A204.1 (cell line): ENCODE results near the gene KCNH1.

Experiments used
- FAIRE-seq: peaks from 2 replicates; lab custom pipeline; 2012; peaks lifted over from hg19 to GRCh38; lab: Jason Lieb, UNC

Gene KCNH1

GRCh38 chr1:210707300-210708240, 426.4 kb downstream of the KCNH1 start:
- FAIRE-seq = no peak

DNA sequence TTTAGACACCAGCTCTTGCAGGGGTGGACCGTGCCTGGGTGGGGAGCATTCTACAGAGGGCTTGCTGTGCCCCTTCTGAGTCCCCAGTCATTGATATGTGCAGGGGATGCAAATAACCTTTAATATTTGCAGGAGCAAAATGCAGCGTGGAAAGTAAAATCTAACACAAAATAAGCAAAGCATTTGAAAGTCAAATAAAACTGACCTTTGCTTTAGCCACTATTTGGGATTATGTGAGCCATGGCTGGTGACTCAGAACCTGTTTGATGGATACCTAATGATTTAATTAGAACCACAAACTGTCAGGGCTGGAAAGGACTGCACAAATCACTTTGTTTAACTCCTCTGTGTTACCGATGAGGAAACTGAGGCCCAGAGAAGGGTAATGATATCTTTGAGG, 427.7 kb downstream of the KCNH1 start:
- no peak for FAIRE-seq

DNA sequence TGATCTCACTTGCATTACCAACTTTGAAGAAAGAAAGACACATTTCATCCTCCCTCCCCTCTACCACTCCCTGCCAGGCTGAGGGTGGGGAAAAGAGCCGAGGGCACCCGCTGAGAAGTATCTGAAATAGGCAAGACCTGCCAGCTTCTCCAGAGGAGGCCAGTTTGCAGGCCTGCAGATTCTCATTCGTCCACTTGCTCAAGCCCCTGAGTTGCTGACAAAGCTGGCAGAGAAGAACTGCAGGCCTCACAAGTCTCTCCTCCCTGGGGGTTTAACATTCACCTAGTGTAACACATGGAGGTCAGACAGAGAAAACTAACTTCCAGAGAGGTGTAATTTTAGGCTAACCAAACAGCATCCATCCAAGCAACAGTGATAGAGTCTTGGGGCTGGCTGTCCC, 428.9 kb downstream of the KCNH1 start:
- FAIRE-seq = no peak

DNA sequence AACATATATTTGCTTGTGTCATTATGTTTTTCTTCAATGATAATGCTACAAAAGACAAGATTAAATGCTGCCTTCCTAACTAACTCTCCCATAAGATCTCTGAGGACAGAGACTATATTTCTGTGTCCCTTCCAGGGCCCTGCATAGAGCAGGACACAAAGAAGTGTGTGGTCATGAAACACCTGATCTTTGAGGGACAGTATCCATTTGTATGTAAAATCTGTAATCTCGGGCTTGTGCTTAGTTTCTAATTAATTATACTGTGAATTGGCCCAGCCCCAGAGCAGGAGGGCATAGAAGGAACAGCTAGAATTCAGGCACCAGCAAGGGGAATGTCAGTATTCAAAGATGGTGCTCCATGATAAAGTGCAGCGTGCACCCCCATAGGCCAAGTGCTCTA, 430.4 kb downstream of the KCNH1 start:
- no peak for FAIRE-seq

DNA sequence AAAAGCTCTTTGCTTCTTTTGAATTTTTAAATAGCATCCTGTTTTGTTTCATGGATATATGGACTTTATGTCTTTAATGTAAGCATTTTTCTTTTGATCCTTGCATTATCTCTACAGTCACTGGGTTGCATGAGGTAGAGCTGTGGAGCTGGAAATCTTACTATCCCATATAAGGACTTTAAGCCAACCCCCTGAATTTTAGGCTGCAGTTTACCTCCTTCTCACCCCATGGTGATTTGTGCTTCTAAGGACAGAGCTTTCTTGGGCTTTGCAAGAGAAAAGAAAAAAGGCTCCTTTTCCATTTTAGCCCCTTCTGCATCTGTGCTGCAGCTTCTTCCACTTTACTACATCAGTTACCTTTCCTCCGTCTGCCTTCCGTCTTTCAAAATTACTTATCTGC, 431.4 kb downstream of the KCNH1 start:
- no peak for FAIRE-seq

DNA sequence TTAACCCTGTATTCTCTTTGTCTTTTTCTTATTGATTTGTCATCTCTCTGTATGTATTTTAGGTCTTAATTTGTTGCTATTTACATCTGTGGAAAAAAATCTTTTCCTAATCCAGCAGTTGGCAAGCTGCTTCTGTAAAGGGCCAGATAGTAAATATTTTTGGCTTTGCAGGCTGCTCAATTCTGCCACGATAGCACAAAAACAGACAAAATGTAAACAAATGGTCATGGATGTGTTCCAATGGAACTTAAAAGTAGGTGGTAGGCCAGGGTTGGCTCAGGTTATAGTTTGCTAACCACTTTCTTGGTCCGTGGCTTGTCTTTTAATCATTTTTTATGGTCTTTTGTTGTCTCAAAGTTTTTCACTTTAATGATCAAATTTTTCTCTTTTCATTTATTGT, 433.4 kb downstream of the KCNH1 start:
- FAIRE-seq = no peak

- FAIRE-seq = no peak
Observed at GRCh38 chr1:210700083-210700482, 433.9 kb downstream of the KCNH1 start.

GRCh38 chr1:210698661-210699060, 435.3 kb downstream of the KCNH1 start:
- FAIRE-seq = no peak

DNA sequence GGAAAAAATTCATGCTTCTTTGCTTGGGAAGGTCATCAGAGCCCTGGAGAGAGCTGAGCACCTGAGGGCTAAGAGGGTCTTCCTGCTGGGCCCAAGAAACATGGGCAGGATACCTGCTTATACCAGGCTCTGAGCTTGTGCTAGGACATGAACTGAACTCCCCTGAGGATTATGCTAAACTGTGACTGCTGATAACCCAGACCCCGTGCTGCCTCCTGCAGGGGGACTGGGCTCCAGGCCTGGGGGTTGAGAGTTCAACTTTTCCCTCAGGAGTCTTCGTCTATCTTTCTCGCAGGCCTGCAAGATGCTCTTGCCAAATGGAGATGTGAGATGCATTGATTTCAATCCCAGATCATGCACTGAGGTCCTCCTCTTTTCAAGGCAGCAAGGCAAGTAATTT, 436.8 kb downstream of the KCNH1 start:
- FAIRE-seq = no peak

GRCh38 chr1:210696709-210697108, 437.2 kb downstream of the KCNH1 start:
- FAIRE-seq = no peak

- no peak for FAIRE-seq
Observed at GRCh38 chr1:210695026-210695425, 438.9 kb downstream of the KCNH1 start.

- FAIRE-seq = no peak
Observed at GRCh38 chr1:210692796-210693195, 441.2 kb downstream of the KCNH1 start.

- no peak for FAIRE-seq
Observed at GRCh38 chr1:210691039-210691610, 442.8 kb downstream of the KCNH1 start.

- FAIRE-seq = no peak
Observed at GRCh38 chr1:210690236-210690635, 443.7 kb downstream of the KCNH1 start.

DNA sequence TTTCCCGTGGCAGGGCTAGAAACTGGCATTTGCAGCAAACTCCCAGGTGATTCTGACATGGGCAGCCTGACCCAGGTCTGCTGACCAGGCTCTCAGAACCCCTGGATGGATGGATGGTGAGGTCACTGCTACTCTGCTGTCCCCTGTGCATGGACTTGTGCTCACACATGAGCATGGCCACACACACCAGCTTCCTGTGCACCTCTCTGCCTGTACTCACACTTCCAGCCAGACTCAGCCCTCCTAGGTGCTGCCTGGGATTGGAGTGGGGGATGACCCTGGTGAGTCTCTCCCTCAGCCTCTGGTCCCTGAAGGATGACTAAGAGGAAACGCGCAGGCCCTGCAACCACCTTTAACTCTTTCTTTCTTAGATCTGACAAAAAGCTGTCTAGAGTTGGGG, 444.1 kb downstream of the KCNH1 start:
- FAIRE-seq = no peak

- FAIRE-seq = no peak
Observed at GRCh38 chr1:210688512-210689234, 445.3 kb downstream of the KCNH1 start.

DNA sequence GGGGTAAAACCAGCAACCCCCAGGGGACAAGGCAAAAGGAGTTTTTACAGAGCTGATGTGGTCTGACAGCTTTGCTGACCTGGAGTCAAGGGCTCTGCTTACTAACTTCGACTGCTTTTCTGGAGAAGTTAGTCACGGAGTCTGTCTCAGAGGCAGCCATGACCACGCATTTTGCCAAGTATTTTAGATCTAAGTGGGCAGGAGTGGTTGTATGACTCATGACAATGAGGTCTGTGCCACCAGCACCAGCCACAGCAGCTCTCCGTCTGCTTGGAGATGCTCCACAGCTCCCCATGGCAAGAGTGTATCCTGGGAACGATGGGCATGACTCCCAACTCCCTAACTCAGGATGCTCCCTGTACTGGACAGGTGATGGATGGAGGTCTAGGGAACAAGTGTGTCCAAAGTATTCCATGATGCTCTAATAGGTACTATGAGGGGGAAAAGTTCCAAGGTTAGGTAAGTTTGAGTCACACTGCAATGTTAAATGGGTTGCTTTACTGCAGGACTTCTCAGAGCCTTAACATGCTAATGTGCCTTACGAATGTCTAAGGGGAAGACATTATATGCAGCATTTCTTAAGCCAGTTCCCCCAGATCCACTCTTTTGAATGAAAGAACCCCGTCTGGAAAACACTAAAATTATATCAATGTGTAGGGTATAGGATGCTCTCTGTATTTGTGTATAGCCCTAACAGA, 446.2 kb downstream of the KCNH1 start:
- FAIRE-seq = no peak

GRCh38 chr1:210686841-210687240, 447.1 kb downstream of the KCNH1 start:
- no peak for FAIRE-seq

- no peak for FAIRE-seq
Observed at GRCh38 chr1:210685295-210685650, 448.7 kb downstream of the KCNH1 start.

GRCh38 chr1:210684466-210685294, 449.3 kb downstream of the KCNH1 start:
- no peak for FAIRE-seq

DNA sequence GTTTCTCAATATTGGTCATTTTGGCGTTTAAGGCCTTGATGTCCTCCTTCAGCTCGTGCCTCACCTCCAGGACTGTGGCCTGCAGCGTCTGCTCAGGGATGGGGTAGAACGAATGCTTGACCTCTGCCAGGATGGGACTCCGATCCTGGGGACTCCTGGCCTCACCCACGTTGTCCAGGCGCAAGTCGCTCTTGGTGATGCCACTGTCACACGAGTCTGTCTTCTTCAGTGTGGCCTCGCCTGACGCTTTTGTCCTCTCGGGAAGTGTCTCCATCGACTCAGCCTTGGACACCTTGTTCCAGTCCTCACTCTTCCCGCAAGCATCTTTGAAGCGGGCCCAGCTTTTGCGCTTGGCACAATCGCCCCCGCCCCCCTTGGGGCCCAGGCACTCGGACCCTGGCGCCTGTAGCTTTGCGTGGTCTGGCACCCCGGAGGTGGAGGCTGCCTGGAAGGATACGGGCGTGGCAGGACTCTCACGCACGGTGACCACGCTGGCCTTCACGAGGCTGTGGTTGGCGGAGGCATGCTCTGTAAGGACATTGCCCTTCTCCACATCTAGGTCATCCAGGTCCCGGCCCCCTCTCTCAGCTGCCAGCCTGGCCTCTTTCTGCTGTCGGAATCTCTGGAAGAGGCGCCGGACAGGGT, 450.4 kb downstream of the KCNH1 start:
- no peak for FAIRE-seq
